ENCODE measurements around the gene PSG2.
"Not testable (repeated sequence)": the region's sequence is repeated elsewhere in the genome, so short reads cannot be mapped to it uniquely, and the experiment has no call there.

The PSG2 gene

DNA sequence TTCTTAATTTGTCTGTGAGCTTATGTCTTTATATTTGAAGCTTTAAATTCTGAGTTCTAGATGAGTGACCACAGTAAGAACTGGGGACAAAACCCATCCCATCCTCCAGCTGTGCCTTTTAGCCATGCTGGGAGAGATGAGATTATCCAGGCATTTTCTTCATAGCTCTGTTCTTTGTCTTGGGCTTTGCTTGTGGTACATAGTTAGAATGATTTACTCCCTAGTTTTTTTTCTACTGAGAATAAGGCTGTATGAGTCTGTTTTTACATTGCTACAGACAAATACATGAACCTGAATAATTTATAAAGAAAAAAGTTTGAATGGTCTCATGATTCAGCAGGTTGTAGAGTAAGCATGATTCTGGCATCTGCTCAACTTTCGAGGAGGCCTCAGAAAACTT, 24.9 kb upstream of the PSG2 start:
- not testable (repeated sequence) for H3K36me3 ChIP-seq (ENCODE audit: control insufficient read depth, insufficient read depth, low read length); H3K27me3 ChIP-seq (replicated peaks; ENCODE audit: control insufficient read depth, insufficient read depth, low read length); H3K4me3 ChIP-seq (replicated peaks; ENCODE audit: low read depth, low read length); DNase-seq (ENCODE audit: extremely low read depth, insufficient read length)

DNA sequence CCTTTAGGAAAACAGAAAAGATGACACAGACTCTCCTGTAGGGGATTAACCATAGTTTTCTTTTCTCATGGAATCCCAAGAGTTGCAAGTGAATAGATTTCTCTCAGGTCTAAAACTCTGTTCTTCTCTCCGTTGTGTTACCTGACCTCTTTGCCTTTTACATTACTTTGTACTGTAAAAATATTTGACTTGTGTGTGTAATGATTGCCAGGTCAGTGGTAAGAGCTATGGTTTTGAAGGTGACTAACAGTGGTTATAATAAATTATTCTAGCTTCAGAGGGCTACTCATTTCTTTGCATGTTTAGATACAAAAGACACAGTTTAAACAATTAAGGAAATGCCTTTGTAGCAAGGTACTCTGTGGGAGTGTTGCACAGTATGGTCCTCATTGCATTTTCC, 23.0 kb upstream of the PSG2 start:
- Histone ChIP-seq H3K4me3 (replicated peaks; ENCODE audit: low read depth, low read length) (no peak overlapping the region), H3K36me3 (ENCODE audit: control insufficient read depth, insufficient read depth, low read length) (no peaks in the 10 kb centered on the region), H3K27me3 (replicated peaks; ENCODE audit: control insufficient read depth, insufficient read depth, low read length) (no peaks in the 10 kb centered on the region)
- TF ChIP-seq, protein P1, sequence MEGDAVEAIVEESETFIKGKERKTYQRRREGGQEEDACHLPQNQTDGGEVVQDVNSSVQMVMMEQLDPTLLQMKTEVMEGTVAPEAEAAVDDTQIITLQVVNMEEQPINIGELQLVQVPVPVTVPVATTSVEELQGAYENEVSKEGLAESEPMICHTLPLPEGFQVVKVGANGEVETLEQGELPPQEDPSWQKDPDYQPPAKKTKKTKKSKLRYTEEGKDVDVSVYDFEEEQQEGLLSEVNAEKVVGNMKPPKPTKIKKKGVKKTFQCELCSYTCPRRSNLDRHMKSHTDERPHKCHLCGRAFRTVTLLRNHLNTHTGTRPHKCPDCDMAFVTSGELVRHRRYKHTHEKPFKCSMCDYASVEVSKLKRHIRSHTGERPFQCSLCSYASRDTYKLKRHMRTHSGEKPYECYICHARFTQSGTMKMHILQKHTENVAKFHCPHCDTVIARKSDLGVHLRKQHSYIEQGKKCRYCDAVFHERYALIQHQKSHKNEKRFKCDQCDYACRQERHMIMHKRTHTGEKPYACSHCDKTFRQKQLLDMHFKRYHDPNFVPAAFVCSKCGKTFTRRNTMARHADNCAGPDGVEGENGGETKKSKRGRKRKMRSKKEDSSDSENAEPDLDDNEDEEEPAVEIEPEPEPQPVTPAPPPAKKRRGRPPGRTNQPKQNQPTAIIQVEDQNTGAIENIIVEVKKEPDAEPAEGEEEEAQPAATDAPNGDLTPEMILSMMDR (IDR thresholded peaks at IDR 0.05; ENCODE audit: insufficient read depth, low read length, poor library complexity, severe bottlenecking), result no peak
- DNase-seq (ENCODE audit: extremely low read depth, insufficient read length), result no peak

DNA sequence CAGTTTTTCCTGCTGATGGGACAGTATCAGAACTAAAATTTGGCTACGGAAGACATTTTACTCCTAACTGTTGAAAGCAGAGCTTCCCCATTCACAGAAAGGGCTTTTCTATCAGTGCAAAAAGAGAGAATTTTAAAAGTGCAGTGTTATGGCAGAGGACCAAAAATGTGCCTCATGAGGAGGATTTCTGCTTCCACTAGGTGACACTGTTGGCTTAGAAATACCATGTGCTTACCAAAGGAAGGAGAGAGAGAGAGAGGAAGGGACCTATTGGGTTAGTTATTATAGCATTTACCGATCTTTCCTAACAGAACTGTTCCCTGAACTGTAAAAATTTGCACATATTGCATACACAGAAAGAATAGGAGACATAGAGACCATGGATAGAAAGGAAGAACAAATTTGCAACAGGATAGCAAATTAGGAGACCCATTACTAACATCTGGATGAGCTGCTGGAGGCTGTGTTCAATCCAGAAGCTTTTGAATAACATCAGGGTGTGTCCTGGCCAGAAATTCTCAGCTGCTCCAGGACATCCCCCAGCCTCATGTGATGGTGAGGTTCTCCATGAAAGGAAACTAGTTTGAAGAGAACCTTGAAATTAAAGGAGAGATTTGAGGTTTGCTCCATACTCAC, 21.8 kb upstream of the PSG2 start:
- not testable (repeated sequence) for H3K27me3 ChIP-seq (replicated peaks; ENCODE audit: control insufficient read depth, insufficient read depth, low read length); DNase-seq (ENCODE audit: extremely low read depth, insufficient read length)
- TF ChIP-seq, protein P1 (IDR thresholded peaks at IDR 0.05; ENCODE audit: insufficient read depth, low read length, poor library complexity, severe bottlenecking), result peak; percentile 10

DNA sequence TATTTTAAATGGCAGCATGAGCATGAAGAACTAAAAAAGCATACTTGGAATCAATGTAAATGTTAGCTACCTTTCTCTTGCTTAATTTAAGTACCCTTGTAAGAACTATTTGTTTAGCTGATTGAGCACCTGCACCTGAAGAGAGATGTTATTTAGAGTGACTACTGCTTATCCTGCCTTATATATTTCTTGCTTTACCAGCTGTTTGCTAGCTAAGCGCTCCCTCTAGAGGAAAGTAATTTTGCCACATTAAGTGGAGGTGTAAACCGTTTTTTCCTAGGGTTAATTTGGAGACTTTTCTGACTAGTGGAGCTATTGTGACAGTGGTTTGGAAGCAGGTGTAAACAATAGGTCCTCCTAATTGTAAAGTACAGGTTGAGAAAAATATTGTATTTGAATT, 19.4 kb upstream of the PSG2 start:
- DNase-seq (ENCODE audit: extremely low read depth, insufficient read length), result no peak
- Histone ChIP-seq H3K4me3 (replicated peaks; ENCODE audit: low read depth, low read length) (no peak overlapping the region), H3K36me3 (ENCODE audit: control insufficient read depth, insufficient read depth, low read length) (no peaks in the 10 kb centered on the region), H3K27me3 (replicated peaks; ENCODE audit: control insufficient read depth, insufficient read depth, low read length) (no peaks in the 10 kb centered on the region)
- TF ChIP-seq, protein P1 (IDR thresholded peaks at IDR 0.05; ENCODE audit: insufficient read depth, low read length, poor library complexity, severe bottlenecking), result no peak

More for the DNA sequence above, 21.8 kb upstream of the PSG2 start:
- H3K4me3 ChIP-seq (replicated peaks; ENCODE audit: low read depth, low read length); H3K36me3 ChIP-seq (ENCODE audit: control insufficient read depth, insufficient read depth, low read length): not testable (repeated sequence)

DNA sequence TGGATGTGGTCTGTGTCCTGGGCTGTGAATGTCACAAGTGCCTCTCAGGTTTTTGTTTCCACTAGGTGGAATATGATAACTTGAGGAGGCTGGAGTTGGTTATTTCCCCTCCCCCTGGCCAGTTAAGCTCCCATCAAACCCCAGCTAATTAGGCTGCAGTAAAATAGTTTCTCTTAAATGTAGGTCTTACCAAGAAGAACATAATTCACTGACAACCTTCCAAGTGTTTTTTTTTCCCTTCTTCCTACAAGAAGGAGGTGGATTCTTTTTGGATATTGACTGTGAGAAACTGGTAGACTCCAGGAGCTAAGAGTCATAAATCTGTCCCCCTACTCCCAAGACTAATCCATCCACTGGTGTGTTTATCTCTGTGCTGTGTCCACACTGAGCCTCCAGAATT, 15.9 kb upstream of the PSG2 start:
- not testable (repeated sequence) for H3K27me3 ChIP-seq (replicated peaks; ENCODE audit: control insufficient read depth, insufficient read depth, low read length); H3K4me3 ChIP-seq (replicated peaks; ENCODE audit: low read depth, low read length); H3K36me3 ChIP-seq (ENCODE audit: control insufficient read depth, insufficient read depth, low read length); DNase-seq (ENCODE audit: extremely low read depth, insufficient read length)

DNA sequence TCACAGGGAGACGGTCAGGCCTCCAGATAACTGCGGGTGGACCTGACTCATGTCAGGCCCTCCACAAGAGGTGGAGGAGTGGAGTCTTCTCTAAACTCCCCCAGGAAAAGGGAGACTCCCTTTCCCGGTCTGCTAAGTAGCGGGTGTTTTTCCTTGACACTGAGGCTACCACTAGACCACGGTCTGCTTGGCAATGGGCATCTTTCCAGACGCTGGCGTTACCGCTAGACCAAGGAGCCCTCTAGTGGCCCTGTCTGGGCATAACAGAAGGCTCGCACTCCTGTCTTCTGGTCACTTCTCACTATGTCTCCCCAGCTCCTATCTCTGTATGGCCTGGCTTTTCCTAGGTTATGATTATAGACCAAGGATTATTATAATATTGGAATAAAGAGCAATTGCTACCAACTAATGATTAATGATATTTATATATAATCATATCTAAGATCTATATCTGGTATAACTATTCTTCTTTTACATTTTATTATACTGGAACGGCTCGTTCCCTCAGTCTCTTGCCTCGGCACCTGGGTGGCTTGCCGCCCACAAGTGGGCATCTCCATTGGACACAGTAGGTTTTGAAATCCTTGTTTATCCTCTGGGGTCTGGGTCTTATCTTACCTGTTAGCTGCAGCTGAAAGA, 5.3 kb upstream of the PSG2 start:
- H3K27me3 ChIP-seq (replicated peaks; ENCODE audit: control insufficient read depth, insufficient read depth, low read length); H3K4me3 ChIP-seq (replicated peaks; ENCODE audit: low read depth, low read length); DNase-seq (ENCODE audit: extremely low read depth, insufficient read length); H3K36me3 ChIP-seq (ENCODE audit: control insufficient read depth, insufficient read depth, low read length): not testable (repeated sequence)
- TF ChIP-seq, protein P1 (IDR thresholded peaks at IDR 0.05; ENCODE audit: insufficient read depth, low read length, poor library complexity, severe bottlenecking), result peak; percentile 63

DNA sequence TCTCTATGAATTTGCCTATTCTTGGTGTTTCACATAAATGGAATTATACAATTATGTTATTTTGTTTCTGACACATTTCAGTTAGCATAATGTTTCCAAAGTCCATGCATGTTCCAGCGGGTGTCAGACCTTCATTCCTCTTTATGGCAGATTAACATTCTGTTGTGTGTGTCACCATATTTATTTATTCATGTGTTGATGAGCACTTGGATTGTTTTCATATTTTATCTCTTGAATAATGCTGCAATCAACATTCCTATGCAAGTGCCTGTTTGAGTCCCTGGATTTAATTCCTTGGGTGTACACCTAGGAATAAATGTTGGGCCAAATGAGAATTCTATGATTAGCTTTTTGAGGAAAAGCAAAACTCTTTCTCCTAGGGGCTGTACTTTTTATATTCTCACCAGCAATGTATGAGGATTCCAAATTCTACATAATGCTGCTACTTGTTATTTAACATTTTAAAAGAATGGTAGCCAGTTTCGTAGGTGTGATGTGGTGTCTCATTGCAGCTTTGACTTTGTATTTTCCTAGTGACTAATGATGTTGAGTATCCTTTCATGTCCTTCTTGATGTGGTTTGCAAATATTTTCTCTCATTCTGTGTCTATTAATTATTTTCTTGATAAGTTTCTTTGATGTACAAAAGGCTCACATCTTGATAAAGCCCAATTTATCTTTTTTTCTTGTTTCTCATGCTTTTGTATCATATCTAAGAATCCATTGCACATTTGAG, 3.5 kb upstream of the PSG2 start:
- not testable (repeated sequence) for H3K4me3 ChIP-seq (replicated peaks; ENCODE audit: low read depth, low read length); H3K36me3 ChIP-seq (ENCODE audit: control insufficient read depth, insufficient read depth, low read length); H3K27me3 ChIP-seq (replicated peaks; ENCODE audit: control insufficient read depth, insufficient read depth, low read length); DNase-seq (ENCODE audit: extremely low read depth, insufficient read length)

Data from GM06990 (cell line).